ENCODE data around the gene KRT9.

DNA sequence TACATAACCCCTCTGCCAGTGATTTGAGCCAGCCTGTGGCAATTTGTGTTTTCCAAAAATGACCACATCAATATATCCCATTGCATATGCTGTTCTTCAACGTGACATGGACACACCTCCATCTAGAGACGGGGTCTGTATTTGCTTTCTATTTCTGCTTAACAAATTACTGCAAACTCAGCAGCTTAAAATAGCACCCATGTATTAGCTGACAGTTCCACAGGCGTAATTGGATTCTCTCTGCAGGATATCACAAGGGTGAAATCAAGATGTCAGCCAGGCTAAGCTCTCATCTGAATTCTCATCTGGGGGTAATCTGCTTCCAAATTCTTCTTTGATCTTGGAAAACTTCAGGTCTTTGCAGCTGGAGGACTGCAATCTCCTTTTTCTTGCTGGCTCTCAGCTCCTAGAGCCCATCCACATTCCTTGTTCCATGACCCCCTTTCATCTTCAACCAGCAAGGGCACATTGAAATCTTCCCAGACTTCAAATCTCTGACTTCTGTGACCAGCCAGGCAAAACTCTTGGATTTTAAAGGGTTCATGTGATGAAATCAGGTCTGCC, 8.2 kb downstream of the KRT9 start:
- TF ChIP-seq, protein P1, sequence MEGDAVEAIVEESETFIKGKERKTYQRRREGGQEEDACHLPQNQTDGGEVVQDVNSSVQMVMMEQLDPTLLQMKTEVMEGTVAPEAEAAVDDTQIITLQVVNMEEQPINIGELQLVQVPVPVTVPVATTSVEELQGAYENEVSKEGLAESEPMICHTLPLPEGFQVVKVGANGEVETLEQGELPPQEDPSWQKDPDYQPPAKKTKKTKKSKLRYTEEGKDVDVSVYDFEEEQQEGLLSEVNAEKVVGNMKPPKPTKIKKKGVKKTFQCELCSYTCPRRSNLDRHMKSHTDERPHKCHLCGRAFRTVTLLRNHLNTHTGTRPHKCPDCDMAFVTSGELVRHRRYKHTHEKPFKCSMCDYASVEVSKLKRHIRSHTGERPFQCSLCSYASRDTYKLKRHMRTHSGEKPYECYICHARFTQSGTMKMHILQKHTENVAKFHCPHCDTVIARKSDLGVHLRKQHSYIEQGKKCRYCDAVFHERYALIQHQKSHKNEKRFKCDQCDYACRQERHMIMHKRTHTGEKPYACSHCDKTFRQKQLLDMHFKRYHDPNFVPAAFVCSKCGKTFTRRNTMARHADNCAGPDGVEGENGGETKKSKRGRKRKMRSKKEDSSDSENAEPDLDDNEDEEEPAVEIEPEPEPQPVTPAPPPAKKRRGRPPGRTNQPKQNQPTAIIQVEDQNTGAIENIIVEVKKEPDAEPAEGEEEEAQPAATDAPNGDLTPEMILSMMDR (IDR thresholded peaks at IDR 0.05), result no peak
- TF ChIP-seq POLR2AphosphoS5 (IDR thresholded peaks at IDR 0.05), result no peak
- no peak for TF ChIP-seq POLR2A (IDR thresholded peaks at IDR 0.05)

Measured in prostate gland (tissue), 2 donors.